Measurements from ENCODE around the gene CNTN5.
"Not testable (repeated sequence)": the region's sequence is repeated elsewhere in the genome, so short reads cannot be mapped to it uniquely, and the experiment has no call there.

CNTN5 gene

GRCh38 chr11:100229086-100229485, 1208.3 kb downstream of the CNTN5 start:
- no peak for DNase-seq

- DNase-seq: no peak
These were observed 1211.3 kb downstream of the CNTN5 start for GRCh38 chr11:100232006-100232405.

- no peak for DNase-seq
These were observed 1214.3 kb downstream of the CNTN5 start for GRCh38 chr11:100235085-100235484.

GRCh38 chr11:100240025-100240539, 1219.3 kb downstream of the CNTN5 start:
- no peak for DNase-seq

- no peak for DNase-seq
These were observed 1227.0 kb downstream of the CNTN5 start for GRCh38 chr11:100247704-100248103.

GRCh38 chr11:100257238-100257803, 1236.6 kb downstream of the CNTN5 start:
- not testable (repeated sequence) for DNase-seq

- peak; percentile 8 for DNase-seq
These were observed 1248.8 kb downstream of the CNTN5 start for GRCh38 chr11:100269516-100269915.

GRCh38 chr11:100273066-100273815, 1252.5 kb downstream of the CNTN5 start:
- DNase-seq: no peak

- not testable (repeated sequence) for DNase-seq
These were observed 1253.7 kb downstream of the CNTN5 start for GRCh38 chr11:100274466-100274865.

- no peak for DNase-seq
These were observed 1274.0 kb downstream of the CNTN5 start for GRCh38 chr11:100294748-100295147.

- no peak for DNase-seq
These were observed 1275.4 kb downstream of the CNTN5 start for GRCh38 chr11:100296051-100296679.

GRCh38 chr11:100297516-100297915, 1276.8 kb downstream of the CNTN5 start:
- peak; percentile 3 for DNase-seq

GRCh38 chr11:100302824-100303223, 1282.1 kb downstream of the CNTN5 start:
- no peak for DNase-seq

- DNase-seq: no peak
These were observed 1283.1 kb downstream of the CNTN5 start for GRCh38 chr11:100303897-100304296.

GRCh38 chr11:100308202-100308601, 1287.5 kb downstream of the CNTN5 start:
- no peak for DNase-seq

- DNase-seq: no peak
These were observed 1295.2 kb downstream of the CNTN5 start for GRCh38 chr11:100315946-100316345.

- DNase-seq: no peak
These were observed 1296.2 kb downstream of the CNTN5 start for GRCh38 chr11:100316952-100317351.

- DNase-seq: no peak
These were observed 1298.9 kb downstream of the CNTN5 start for GRCh38 chr11:100319691-100320090.

GRCh38 chr11:100328626-100329340, 1308.0 kb downstream of the CNTN5 start:
- DNase-seq: peak; percentile 10

- no peak for DNase-seq
These were observed 1308.6 kb downstream of the CNTN5 start for GRCh38 chr11:100329352-100329751.

GRCh38 chr11:100336873-100337272, 1316.1 kb downstream of the CNTN5 start:
- DNase-seq: no peak

- DNase-seq: no peak
These were observed 1317.5 kb downstream of the CNTN5 start for GRCh38 chr11:100338144-100338840.

All from fibroblast of skin of back (primary cell).